ENCODE data around the gene OR4Q2. TPM values are rescaled to one million over a fixed set of nuclear protein-coding genes. Genes with fewer than 3 reads are reported as not detected.

OR4Q2 gene
- total RNA-seq = not detected in 2 replicates

DNA sequence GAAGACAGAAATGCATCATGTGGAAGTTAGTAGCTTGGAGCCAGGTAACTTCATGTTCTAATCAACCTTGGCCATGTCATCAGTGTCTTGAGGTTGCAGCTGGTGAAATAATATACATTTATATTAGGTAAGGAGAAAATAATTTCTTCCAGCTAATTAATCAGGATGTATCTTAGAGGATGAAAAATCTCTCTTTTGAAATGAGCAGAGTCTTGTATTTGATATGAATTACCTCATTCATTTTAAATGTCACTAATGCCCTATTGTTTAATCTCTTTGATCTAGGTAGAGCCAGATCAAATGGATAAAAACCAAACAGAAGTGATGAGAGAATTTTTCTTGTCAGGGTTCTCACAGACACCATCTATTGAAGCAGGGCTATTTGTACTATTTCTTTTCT, at the start of gene OR4Q2:
TSS of gene OR4Q2 (plus strand) at position 301 of the 400 bp plus-strand sequence.

GRCh38 chr14:19975291-19975690, 26.7 kb upstream of the OR4Q2 start, which contains the start of gene OR4K15:
TSS of gene OR4K15 (plus strand) at chr14:19975591. CDS start at chr14:19975591, 0 bp downstream.

GRCh38 chr14:20019257-20019865, 17.4 kb downstream of the OR4Q2 start, which contains the start of gene OR4K14:
TSS of gene OR4K14 (minus strand) at chr14:20019307. CDS start at chr14:20015193, 4,114 bp downstream.

GRCh38 chr14:20035938-20036337, 34.0 kb downstream of the OR4Q2 start, which contains the start of gene OR4K13:
TSS of gene OR4K13 (minus strand) at chr14:20036038. CDS start at chr14:20034758, 1,280 bp downstream.

Other genes with a start within 250 kb of the OR4Q2 start
- not detected in 2 replicates for gene OR4M1, start 228.7 kb upstream of the OR4Q2 start, total RNA-seq
- gene OR4N2, start 198.4 kb upstream of the OR4Q2 start, total RNA-seq = not detected in 2 replicates
- gene OR4K2, start 127.0 kb upstream of the OR4Q2 start, total RNA-seq = not detected in 2 replicates
- not detected in 2 replicates for gene OR4K5, start 81.6 kb upstream of the OR4Q2 start, total RNA-seq
- gene OR4K1, start 71.2 kb upstream of the OR4Q2 start, total RNA-seq = not detected in 2 replicates
- not detected in 2 replicates for gene OR4K15, start 26.6 kb upstream of the OR4Q2 start, total RNA-seq
- not detected in 2 replicates for gene OR4K14, start 17.1 kb downstream of the OR4Q2 start, total RNA-seq
- not detected in 2 replicates for gene OR4K13, start 33.9 kb downstream of the OR4Q2 start, total RNA-seq
- gene OR4L1, start 57.9 kb downstream of the OR4Q2 start, total RNA-seq = not detected in 2 replicates
- not detected in 2 replicates for gene OR4K17, start 108.6 kb downstream of the OR4Q2 start, total RNA-seq
- not detected in 2 replicates for gene OR4N5, start 136.7 kb downstream of the OR4Q2 start, total RNA-seq
- not detected in 2 replicates for gene OR11G2, start 188.7 kb downstream of the OR4Q2 start, total RNA-seq
- not detected in 2 replicates for gene OR11H6, start 221.5 kb downstream of the OR4Q2 start, total RNA-seq
- not detected in 2 replicates for gene OR11H7, start 226.8 kb downstream of the OR4Q2 start, total RNA-seq
- not detected in 2 replicates for gene OR11H4, start 237.1 kb downstream of the OR4Q2 start, total RNA-seq